ENCODE results near the gene CYP4F11. TPM values are rescaled to one million over a fixed set of nuclear protein-coding genes. Genes with fewer than 3 reads are reported as not detected.
"Not testable (repeated sequence)": the region's sequence is repeated elsewhere in the genome, so short reads cannot be mapped to it uniquely, and the experiment has no call there.

The CYP4F11 gene
- polyA plus RNA-seq, 1 donor from 2014 or later: not detected

- Histone ChIP-seq H3K27me3 (ENCODE audit: insufficient read depth, low read depth, low read length) (no peaks in the 10 kb centered on the region), H3K27ac (ENCODE audit: low read length) (no peak overlapping the region), H3F3A (ENCODE audit: insufficient read depth, low read length, poor library complexity, severe bottlenecking) (no peaks in the 10 kb centered on the region), H3K9me3 (ENCODE audit: low read length) (no peaks in the 10 kb centered on the region), H3K4me3 (ENCODE audit: low read length) (no peak overlapping the region), H3K9ac (ENCODE audit: low read length) (no peak overlapping the region), H3K79me2 (replicated peaks; ENCODE audit: insufficient read depth, low read length) (no peaks in the 10 kb centered on the region), H2AFZ (ENCODE audit: low read depth, low read length) (no peak overlapping the region), H3K4me2 (ENCODE audit: low read length) (no peak overlapping the region), H3K36me3 (ENCODE audit: insufficient read depth, low read length) (no peaks in the 10 kb centered on the region), H3K9me2 (ENCODE audit: insufficient read depth, low read length) (no peaks in the 10 kb centered on the region), H4K20me1 (ENCODE audit: insufficient read depth) (no peaks in the 10 kb centered on the region)
- no peak for TF ChIP-seq SMC3 (conservative IDR thresholded peaks at IDR 0.05; ENCODE audit: poor library complexity)
- TF ChIP-seq POLR2AphosphoS5 (IDR thresholded peaks at IDR 0.05): no peak
- no peak for TF ChIP-seq TAF1 (IDR thresholded peaks at IDR 0.05; ENCODE audit: low read depth)
- TF ChIP-seq CTCF (IDR thresholded peaks at IDR 0.05; ENCODE audit: poor library complexity, severe bottlenecking): no peak
- TF ChIP-seq RAD21 (conservative IDR thresholded peaks at IDR 0.05): no peak
- no peak for TF ChIP-seq EZH2 (IDR thresholded peaks at IDR 0.05; ENCODE audit: borderline replicate concordance, insufficient read depth, low read length, poor library complexity, severe bottlenecking)
- TF ChIP-seq EP300 (conservative IDR thresholded peaks at IDR 0.05; ENCODE audit: poor library complexity, severe bottlenecking): no peak
- TF ChIP-seq REST (IDR thresholded peaks at IDR 0.05; ENCODE audit: borderline replicate concordance): no peak
- TF ChIP-seq MXI1 (conservative IDR thresholded peaks at IDR 0.05; ENCODE audit: poor library complexity, severe bottlenecking): no peak
Measured at GRCh38 chr19:15902254-15902653, 32.1 kb downstream of the CYP4F11 start.

GRCh38 chr19:15900504-15900903, 33.8 kb downstream of the CYP4F11 start:
- Histone ChIP-seq H3K4me3 (ENCODE audit: low read length) (no peak overlapping the region), H3K9ac (ENCODE audit: low read length) (no peak overlapping the region), H3K79me2 (replicated peaks; ENCODE audit: insufficient read depth, low read length) (no peaks in the 10 kb centered on the region), H3F3A (ENCODE audit: insufficient read depth, low read length, poor library complexity, severe bottlenecking) (no peaks in the 10 kb centered on the region), H2AFZ (ENCODE audit: low read depth, low read length) (no peak overlapping the region), H3K9me3 (ENCODE audit: low read length) (no peaks in the 10 kb centered on the region), H3K4me2 (ENCODE audit: low read length) (no peak overlapping the region), H3K27ac (ENCODE audit: low read length) (no peak overlapping the region), H3K36me3 (ENCODE audit: insufficient read depth, low read length) (no peaks in the 10 kb centered on the region), H3K9me2 (ENCODE audit: insufficient read depth, low read length) (no peaks in the 10 kb centered on the region), H4K20me1 (ENCODE audit: insufficient read depth) (no peaks in the 10 kb centered on the region), H3K27me3 (ENCODE audit: insufficient read depth, low read depth, low read length) (no peaks in the 10 kb centered on the region)
- TF ChIP-seq TAF1 (IDR thresholded peaks at IDR 0.05; ENCODE audit: low read depth) (no peak), POLR2AphosphoS5 (IDR thresholded peaks at IDR 0.05) (no peak), RAD21 (conservative IDR thresholded peaks at IDR 0.05) (no peak)

- H3K27ac ChIP-seq (ENCODE audit: low read length); H3K9me3 ChIP-seq (ENCODE audit: low read length): not testable (repeated sequence)
Measured at GRCh38 chr19:15900032-15900431, 34.3 kb downstream of the CYP4F11 start.

GRCh38 chr19:15899561-15899960, 34.8 kb downstream of the CYP4F11 start:
- not testable (repeated sequence) for H3K79me2 ChIP-seq (replicated peaks; ENCODE audit: insufficient read depth, low read length); H3K4me2 ChIP-seq (ENCODE audit: low read length); H3K4me3 ChIP-seq (ENCODE audit: low read length); H3K27ac ChIP-seq (ENCODE audit: low read length); H3K9me3 ChIP-seq (ENCODE audit: low read length); H3K9ac ChIP-seq (ENCODE audit: low read length); H3K9me2 ChIP-seq (ENCODE audit: insufficient read depth, low read length); H3F3A ChIP-seq (ENCODE audit: insufficient read depth, low read length, poor library complexity, severe bottlenecking); H3K36me3 ChIP-seq (ENCODE audit: insufficient read depth, low read length); H4K20me1 ChIP-seq (ENCODE audit: insufficient read depth); H2AFZ ChIP-seq (ENCODE audit: low read depth, low read length); H3K27me3 ChIP-seq (ENCODE audit: insufficient read depth, low read depth, low read length)

More at GRCh38 chr19:15900032-15900431, 34.3 kb downstream of the CYP4F11 start:
- H2AFZ ChIP-seq (ENCODE audit: low read depth, low read length); H3K9ac ChIP-seq (ENCODE audit: low read length); H3K27me3 ChIP-seq (ENCODE audit: insufficient read depth, low read depth, low read length); H3K36me3 ChIP-seq (ENCODE audit: insufficient read depth, low read length); H3K4me2 ChIP-seq (ENCODE audit: low read length); H3F3A ChIP-seq (ENCODE audit: insufficient read depth, low read length, poor library complexity, severe bottlenecking); H3K4me3 ChIP-seq (ENCODE audit: low read length); H3K79me2 ChIP-seq (replicated peaks; ENCODE audit: insufficient read depth, low read length); H4K20me1 ChIP-seq (ENCODE audit: insufficient read depth); H3K9me2 ChIP-seq (ENCODE audit: insufficient read depth, low read length): not testable (repeated sequence)

All from neural cell (in vitro differentiated cells).